Thyroid gland (tissue), 4 donors: ENCODE data around the gene SLC25A11.

Experiments used
- CTCF ChIP-seq, 6 experiments: fragments of 200-600 bp in 3 of 6; fragments of 450-650 bp in 3 of 6; sonication (generic) in 3 of 6; IDR thresholded peaks; one replicate each; pipeline ENCODE4 v1.5.1; 2016 to 2019; ENCODE audit warnings: antibody characterized with exemption in 6 of 6, mild to moderate bottlenecking in 2 of 6, inconsistent platforms in 1 of 6, moderate library complexity in 1 of 6
- POLR2A ChIP-seq, 2 donors: fragments of 450-650 bp; IDR thresholded peaks; one replicate each; pipeline ENCODE4 v1.6.1; 2017; ENCODE audit warnings: antibody characterized with exemption in 2 of 2, mild to moderate bottlenecking in 2 of 2, moderate library complexity in 1 of 2

GRCh38 chr17:4945176-4945943, 5.5 kb upstream of the SLC25A11 start:
- no peak for TF ChIP-seq CTCF (IDR thresholded peaks at IDR 0.05)
- TF ChIP-seq POLR2A (IDR thresholded peaks at IDR 0.05), result no peak
